ENCODE measurements around the gene CAPN15. TPM values are rescaled to one million over a fixed set of nuclear protein-coding genes. Genes with fewer than 3 reads are reported as not detected.
"Not testable (repeated sequence)": the region's sequence is repeated elsewhere in the genome, so short reads cannot be mapped to it uniquely, and the experiment has no call there.

Gene CAPN15
- total and polyA plus RNA-seq, 2 of the 4 experiments (the other 2 are of a cell fraction) = 9.3 to 24.3 TPM

GRCh38 chr16:507527-507926, 20.0 kb upstream of the CAPN15 start:
- H4K91ac ChIP-seq (ENCODE audit: insufficient read depth, low read depth, low read length); POLR2A ChIA-PET (ENCODE audit: unreplicated experiment); H2BK5ac ChIP-seq (ENCODE audit: low read depth, low read length, poor library complexity, severe bottlenecking); H3K79me1 ChIP-seq (ENCODE audit: low read depth in 1 of 2, low read length in 2 of 2); CTCF ChIA-PET; H2AK9ac ChIP-seq (replicated peaks; ENCODE audit: low read depth, low read length, poor library complexity); H3K14ac ChIP-seq (replicated peaks; ENCODE audit: low read depth, low read length); in situ Hi-C loops (cut with MboI; ENCODE audit: low sequenced_read_pairs); H3K4ac ChIP-seq (ENCODE audit: low read depth, low read length); intact Hi-C loops (cut with micrococcal nuclease); H2BK15ac ChIP-seq (ENCODE audit: low read depth, low read length); H3K9ac ChIP-seq (ENCODE audit: low read depth, low read length); H2AK5ac ChIP-seq (ENCODE audit: low read depth, low read length); H4K5ac ChIP-seq (ENCODE audit: low read depth, low read length); H3K23ac ChIP-seq (ENCODE audit: low read depth, low read length); H2BK120ac ChIP-seq (ENCODE audit: low read depth, low read length); H4K8ac ChIP-seq (ENCODE audit: low read depth in 2 of 2, low read length in 2 of 2); H2AFZ ChIP-seq (replicated peaks; ENCODE audit: low read length, poor library complexity); H3K4me1 ChIP-seq (ENCODE audit: control insufficient read depth, insufficient read depth, low read length); BruUV-seq (replicated peaks); H3K27ac ChIP-seq (ENCODE audit: insufficient read depth, low read length); H3K9me3 ChIP-seq (ENCODE audit: control insufficient read depth, insufficient read depth, low read length); H4K20me1 ChIP-seq (ENCODE audit: insufficient read depth, low read length); H3K9me1 ChIP-seq (ENCODE audit: insufficient read depth, low read length); ATAC-seq (ENCODE audit: low read depth); H3K4me3 ChIP-seq (ENCODE audit: insufficient read depth, low read depth, low read length); dilution Hi-C loops (cut with HindIII; ENCODE audit: low sequenced_read_pairs, unreplicated experiment); H2BK20ac ChIP-seq (ENCODE audit: low read depth, low read length); H3K18ac ChIP-seq (ENCODE audit: low read depth, low read length); H3K56ac ChIP-seq (ENCODE audit: extremely low read depth, insufficient read depth, low read length); H3K27me3 ChIP-seq (ENCODE audit: control insufficient read depth, insufficient read depth, low read length); H3K4me2 ChIP-seq (ENCODE audit: low read depth, low read length); DNase-seq: not testable (repeated sequence)
- peaks cover 25% of the 10 kb centered on the region; the same call in 1 of the 2 replicates for H3K36me3 ChIP-seq (ENCODE audit: control insufficient read depth, insufficient read depth, low read length)
- 100% methylated on average over 5 of the region's 14 CpGs; no CpG with 5 or more reads in 1 of the 2 experiments for WGBS, 2 experiments (ENCODE audit: extremely low coverage in 2 of 2, insufficient read length in 1 of 2)

Measured in IMR-90 (cell line).